H1 (cell line): ENCODE results near the gene FLVCR1. TPM values are rescaled to one million over a fixed set of nuclear protein-coding genes. Genes with fewer than 3 reads are reported as not detected.
A peak's percentile ranks its signal among the peaks of the same experiment; 100 is the strongest.

ENCODE experiments used
- PHF8 ChIP-seq: fragments of 200-600 bp; sonication (generic); conservative IDR thresholded peaks from 2 replicates; pipeline ENCODE4 v1.7.1; 2012; ENCODE audit warnings: low read depth, mild to moderate bottlenecking, inconsistent platforms, low read length, moderate library complexity
- POU5F1 ChIP-seq: IDR thresholded peaks from 2 replicates; pipeline ENCODE4 v1.6.1; 2011; ENCODE audit warnings: low read depth, mild to moderate bottlenecking, low read length, moderate library complexity
- RBBP5 ChIP-seq: IDR thresholded peaks from 2 replicates; pipeline ENCODE4 v1.7.1; 2012; ENCODE audit warnings: low read depth, mild to moderate bottlenecking, inconsistent platforms, low read length, moderate library complexity, borderline replicate concordance
- RXRA ChIP-seq: IDR thresholded peaks from 2 replicates; pipeline ENCODE4 v1.6.1; 2011; ENCODE audit warnings: low read depth, mild to moderate bottlenecking, low read length, moderate library complexity; ENCODE audit not compliant: insufficient read depth
- SIX5 ChIP-seq: IDR thresholded peaks from 2 replicates; pipeline ENCODE4 v1.6.1; 2011; ENCODE audit warnings: mild to moderate bottlenecking, low read depth, low read length
- polyA plus RNA-seq, 7 experiments: library from polyadenylated mRNA; depleted of rRNA in 3 of 7; stranded (reverse) in 5 of 7; unstranded in 2 of 7; fragments of >200 nt in 5 of 7; fragments of 200-250 nt in 2 of 7; gene quantifications; 1 replicate in 5 of 7; 2 replicates in 1 of 7; 4 replicates in 1 of 7; pipeline versions ENCODE4 v1.2.1 to v1.2.3, GENCODE V29; 2011 to 2013; ENCODE audit warnings: missing spikeins in 2 of 7, mixed read lengths in 2 of 7
- total RNA-seq: library from RNA; stranded (reverse); fragmentation: NEBNext Ultra II Directional; extraction: Animal tissue kit (Norgen Biotek cat#: 25700); gene quantifications from 2 replicates; pipeline ENCODE4 v1.2.1, GENCODE V29; 2021
- TF ChIP-seq, protein P1 (sequence below), 3 experiments: IDR thresholded peaks; 1 replicate in 2 of 3; 2 replicates in 1 of 3; pipeline versions ENCODE4 v1.5.1 to v1.6.1; 2011; ENCODE audit warnings: low read length in 3 of 3, mild to moderate bottlenecking in 3 of 3, inconsistent platforms in 2 of 3, low read depth in 1 of 3, moderate library complexity in 1 of 3; ENCODE audit not compliant: insufficient read depth in 1 of 3; ENCODE audit errors: control extremely low read depth in 1 of 3

The FLVCR1 gene
- total and polyA plus RNA-seq, 2 of the 8 experiments (the other 6 are each of a cell fraction or from before 2014, with no cell fraction given): 31.8 to 75.7 TPM

DNA sequence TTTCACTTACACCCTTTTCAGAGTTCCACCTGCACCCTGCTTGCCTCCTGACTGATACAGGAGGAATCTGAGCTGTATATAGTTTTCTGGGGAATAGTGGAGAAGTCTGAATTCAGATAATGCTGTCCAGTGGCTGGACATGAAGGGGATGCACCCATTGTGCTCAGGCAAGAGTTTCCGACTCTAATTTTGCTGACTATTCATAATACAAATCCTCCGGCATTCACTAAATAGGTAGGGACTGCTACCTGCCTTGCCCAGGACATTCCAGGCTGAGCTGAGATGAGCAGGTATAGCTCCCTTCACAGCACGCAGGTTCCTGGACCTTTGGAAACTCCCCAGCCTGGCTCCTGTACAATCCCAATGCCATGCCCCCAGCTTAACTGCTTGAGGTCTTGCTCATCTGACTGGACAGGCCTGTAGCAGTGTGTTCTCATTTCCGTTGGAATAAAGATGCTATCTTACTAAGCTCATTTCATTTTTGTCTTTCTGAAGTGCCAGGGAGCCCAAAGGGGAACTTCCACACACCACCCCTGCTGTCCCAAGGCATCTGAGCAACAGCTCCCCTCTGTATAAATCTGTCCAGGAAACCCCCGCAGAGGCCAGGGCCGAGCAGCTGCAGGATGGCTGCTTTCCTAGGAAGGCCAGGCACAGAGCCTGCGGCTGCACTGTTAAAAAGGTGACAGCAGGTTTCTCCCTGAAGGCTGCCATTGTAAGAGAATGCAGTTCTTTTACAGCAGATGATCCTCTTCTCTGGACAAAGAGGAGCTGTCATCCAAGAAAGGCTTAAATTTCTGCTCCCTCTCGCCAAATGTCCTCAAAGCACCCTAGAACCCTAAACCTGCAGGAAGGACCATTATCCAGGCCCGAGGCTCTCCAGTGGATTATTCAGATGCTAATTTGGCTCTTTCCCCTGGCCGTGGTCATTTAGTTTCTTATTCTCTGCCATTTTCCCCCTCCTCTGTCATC lies 70.5 kb downstream of the FLVCR1 start (continued):
- TF ChIP-seq SIX5 (no peak), POU5F1 (0 out of 2 replicates have a peak, but pooled peaks have one; percentile 35), PHF8 (no peak), RXRA (no peak), RBBP5 (no peak)
- TF ChIP-seq, protein P1, sequence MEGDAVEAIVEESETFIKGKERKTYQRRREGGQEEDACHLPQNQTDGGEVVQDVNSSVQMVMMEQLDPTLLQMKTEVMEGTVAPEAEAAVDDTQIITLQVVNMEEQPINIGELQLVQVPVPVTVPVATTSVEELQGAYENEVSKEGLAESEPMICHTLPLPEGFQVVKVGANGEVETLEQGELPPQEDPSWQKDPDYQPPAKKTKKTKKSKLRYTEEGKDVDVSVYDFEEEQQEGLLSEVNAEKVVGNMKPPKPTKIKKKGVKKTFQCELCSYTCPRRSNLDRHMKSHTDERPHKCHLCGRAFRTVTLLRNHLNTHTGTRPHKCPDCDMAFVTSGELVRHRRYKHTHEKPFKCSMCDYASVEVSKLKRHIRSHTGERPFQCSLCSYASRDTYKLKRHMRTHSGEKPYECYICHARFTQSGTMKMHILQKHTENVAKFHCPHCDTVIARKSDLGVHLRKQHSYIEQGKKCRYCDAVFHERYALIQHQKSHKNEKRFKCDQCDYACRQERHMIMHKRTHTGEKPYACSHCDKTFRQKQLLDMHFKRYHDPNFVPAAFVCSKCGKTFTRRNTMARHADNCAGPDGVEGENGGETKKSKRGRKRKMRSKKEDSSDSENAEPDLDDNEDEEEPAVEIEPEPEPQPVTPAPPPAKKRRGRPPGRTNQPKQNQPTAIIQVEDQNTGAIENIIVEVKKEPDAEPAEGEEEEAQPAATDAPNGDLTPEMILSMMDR (IDR thresholded peaks at IDR 0.05; ENCODE audit: control extremely low read depth in 1 of 3, insufficient read depth in 1 of 3, low read depth in 1 of 3, low read length in 3 of 3): no peak
